OCI-M2 (cell line): Measurements from ENCODE around the gene LUZP4.
"Not testable (repeated sequence)": the region's sequence is repeated elsewhere in the genome, so short reads cannot be mapped to it uniquely, and the experiment has no call there.

Experiments
- DNase-seq: peaks from one replicate; lab custom pipeline; 2025; ENCODE audit not compliant: unreplicated experiment; lab: John Stamatoyannopoulos, UW

LUZP4 gene, protein sequence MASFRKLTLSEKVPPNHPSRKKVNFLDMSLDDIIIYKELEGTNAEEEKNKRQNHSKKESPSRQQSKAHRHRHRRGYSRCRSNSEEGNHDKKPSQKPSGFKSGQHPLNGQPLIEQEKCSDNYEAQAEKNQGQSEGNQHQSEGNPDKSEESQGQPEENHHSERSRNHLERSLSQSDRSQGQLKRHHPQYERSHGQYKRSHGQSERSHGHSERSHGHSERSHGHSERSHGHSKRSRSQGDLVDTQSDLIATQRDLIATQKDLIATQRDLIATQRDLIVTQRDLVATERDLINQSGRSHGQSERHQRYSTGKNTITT

DNA sequence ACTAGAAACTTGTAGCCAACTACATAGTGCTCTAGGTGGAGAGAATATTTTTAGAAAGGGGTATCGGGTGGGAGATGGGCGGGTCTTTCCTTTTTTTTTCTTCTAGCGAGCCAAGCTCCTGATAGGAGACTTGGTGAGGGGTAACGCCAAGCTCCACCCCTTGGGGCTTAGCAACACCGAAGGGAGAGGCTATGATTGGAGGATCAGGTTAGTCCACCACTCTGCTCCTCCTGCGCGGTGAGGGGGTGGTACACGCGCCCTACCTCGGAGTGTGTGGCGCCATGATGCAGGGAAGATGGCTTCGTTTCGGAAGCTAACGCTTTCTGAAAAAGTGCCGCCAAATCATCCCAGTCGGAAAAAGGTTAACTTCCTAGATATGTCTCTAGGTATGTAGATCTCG is at the start of gene LUZP4:
Gene LUZP4 (plus strand): TSS at position 251 of the 400 bp plus-strand sequence. CDS start 45 bp downstream, at position 296.
- DNase-seq: no peak

- DNase-seq: no peak
Measured at GRCh38 chrX:115251458-115252233, 37.9 kb upstream of the LUZP4 start.

DNA sequence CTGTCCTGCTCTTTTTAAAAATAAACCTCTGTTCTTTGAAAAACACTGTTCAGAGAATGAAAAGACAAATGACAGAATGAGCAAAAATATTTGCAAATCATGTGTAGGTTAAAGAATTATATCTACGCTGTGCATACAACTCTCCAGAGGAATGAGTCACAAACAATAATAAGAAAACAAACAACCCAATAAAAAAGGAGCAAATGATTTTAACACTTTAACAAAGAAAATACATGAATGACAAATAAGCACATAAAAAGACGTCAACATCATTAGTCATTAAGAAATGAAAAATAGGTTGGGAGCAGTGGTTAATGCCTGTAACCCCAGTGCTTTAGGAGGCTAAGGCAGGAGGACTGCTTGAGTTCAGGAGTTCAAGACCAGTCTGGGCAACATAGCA is 34.5 kb upstream of the LUZP4 start:
- no peak for DNase-seq

DNA sequence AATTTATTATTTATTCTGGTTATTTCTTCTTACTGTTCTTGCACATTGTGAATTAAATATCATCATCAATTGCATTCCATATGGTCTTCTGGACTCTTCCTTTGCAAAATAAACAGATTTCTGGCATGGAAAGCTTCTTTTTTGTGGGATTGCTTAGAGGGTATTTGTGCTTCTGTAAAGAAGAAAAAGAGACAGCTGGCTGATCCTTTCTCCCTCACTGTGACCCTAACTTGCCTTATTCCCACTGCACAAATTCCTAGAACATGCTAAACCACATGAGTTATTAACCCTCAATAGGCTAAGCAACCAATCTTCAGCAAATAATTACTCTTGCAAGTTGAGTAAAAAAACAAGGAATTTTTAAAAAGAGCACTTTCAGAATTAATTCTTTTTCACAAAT is 31.8 kb upstream of the LUZP4 start:
- DNase-seq: no peak

- DNase-seq: no peak
Measured at GRCh38 chrX:115259238-115259875, 30.2 kb upstream of the LUZP4 start.

DNA sequence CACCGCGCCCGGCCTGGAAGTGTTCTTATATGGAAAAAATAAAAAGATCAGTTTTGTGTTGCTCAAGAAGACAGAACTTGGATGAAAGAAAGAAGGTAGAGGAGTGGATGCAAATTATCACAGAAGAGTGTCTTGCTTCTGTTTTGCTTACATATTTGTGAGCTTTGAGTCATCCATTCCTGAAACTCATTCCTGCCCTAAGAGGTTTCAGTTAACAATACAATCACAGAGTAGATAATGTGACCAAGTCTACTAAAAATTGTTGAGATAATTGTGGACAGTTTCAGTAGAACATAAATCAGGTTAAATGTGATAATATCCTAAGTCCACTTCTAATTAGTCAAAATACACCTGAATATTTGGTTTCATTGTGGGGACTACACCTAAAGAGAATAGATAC is 29.2 kb upstream of the LUZP4 start:
- DNase-seq: no peak

GRCh38 chrX:115261148-115261547 is 28.4 kb upstream of the LUZP4 start:
- DNase-seq: no peak

DNA sequence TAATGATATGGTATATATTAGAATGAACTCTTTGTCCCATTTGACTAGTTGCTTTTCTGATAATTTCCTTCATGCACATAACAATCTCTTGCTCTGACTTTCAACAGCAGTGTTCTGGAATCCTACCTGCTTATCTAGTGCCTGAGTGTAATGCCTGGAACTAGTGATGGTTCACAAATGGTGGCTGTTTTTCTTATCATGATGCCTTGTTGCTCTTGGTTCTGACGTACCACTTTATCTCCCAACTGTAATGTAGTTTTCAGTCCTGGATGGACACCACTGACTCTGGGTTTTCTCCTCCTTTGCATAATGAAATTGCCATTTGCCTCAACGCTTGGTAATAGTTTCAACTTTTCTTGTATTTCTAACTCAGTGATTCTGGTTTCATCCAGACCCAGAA is 25.5 kb upstream of the LUZP4 start:
- no peak for DNase-seq

DNA sequence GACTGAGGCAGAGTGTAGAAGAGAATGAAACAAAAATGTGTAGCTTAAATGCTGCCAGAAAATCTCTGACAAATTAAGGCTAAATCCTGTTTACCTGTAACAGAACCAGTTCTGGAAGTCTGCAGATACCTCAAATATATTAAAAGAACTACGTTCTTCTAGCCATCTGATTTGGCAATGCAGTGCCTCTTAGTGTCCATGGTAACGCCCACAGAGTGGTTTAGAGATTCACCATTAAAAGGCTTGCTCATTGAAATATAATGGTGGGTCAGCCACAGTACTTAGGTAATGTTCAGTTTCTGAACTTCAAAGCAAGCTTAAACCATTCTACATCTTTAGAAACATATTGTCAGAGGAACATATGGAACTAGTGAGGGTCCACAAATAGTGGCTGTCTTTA is 23.2 kb upstream of the LUZP4 start:
- DNase-seq: no peak

DNA sequence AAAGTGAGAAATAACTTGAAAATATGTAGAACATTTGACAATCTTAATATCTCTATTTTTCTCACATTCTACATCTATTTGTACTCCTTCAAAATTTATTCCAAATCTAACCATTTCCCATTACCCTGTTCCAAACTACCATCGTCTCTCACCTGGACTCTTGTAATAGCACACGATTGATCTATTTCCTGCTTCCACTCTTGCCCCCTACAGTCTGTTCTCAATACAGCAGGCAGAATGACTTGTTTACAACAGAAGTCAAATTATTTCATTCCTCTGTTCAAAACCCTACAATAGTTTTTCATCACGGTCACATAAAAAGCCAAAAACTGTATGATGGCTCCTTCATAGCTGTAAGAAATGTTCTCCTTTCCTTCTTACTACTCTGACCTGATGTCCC is 21.1 kb upstream of the LUZP4 start:
- DNase-seq: no peak

GRCh38 chrX:115269051-115269683 is 20.3 kb upstream of the LUZP4 start:
- no peak for DNase-seq

DNA sequence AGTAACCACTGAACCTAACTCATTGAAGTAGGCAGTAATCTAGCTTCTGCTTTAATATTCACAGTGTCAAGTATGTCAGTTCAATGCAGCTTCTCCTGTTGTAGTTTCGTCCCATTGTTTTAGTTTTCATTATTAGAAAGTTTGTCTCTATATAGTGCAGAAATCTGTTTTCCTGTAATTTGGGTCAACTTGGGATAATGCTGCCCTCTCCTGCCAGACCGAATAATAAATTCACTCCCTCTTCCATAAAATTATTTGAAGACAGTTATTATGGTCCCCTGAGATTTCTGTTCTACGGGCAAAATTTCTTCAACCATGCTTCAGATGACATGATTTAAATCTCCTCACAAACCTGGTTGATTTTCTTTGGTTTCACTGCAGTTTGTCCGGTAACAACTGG is 4.6 kb upstream of the LUZP4 start:
- no peak for DNase-seq

DNA sequence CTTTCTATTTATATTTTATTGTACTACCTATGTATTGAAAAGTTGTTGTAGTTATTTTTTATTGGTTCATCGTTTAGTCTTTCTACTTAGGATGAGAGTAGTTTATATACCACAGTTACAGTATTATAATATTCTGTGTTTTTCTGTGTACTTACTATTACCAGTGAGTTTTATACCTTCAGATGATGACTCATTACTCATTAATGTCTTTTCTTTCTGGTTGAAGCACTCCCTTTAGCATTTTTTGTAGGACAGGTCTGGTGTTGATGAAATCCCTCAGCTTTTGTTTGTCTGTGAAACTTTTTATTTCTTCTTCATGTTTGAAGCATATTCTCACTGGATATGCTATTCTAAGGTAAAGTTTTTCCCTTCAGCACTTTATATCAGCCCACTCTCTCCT is 7.7 kb downstream of the LUZP4 start:
- DNase-seq: no peak

DNA sequence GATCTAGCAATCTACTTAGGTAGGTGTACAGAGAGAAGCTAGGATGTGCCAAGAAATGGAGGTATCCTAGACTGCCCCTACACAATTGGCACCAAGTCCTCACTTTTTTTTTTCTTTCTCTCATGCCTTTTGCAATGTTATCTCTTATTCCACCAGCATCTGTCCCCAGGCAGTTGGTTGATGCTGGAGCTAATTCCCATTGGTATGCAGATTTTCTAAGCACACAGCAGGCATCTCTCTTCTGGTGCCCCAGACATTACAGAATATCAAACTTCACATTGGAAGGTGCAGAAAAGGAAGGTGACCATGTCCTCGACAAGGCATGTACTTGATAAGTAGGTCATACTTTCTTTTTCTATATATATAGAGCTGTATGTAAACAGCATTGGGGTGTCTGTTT is 21.6 kb downstream of the LUZP4 start:
- DNase-seq: no peak

DNA sequence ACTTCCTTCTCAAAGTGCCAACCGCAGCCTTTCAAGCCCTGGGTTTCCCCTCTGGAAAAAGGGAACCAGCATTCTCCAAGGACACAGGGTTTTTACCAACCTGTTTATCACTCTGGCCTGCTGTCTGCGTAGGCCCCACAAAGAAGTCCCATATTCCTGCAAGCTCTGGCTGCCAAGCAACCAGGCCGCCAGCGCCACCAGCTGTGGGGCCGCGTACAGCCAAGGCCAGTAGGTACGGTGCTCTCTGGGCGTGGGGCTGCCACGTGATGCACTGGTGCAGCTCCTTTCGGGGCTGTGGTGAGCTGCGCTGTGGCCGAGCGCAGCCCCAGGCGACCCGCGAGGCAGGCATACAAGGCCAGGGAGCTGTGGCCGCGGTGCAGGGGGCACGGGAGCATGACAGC is 22.1 kb downstream of the LUZP4 start:
- DNase-seq: no peak

DNA sequence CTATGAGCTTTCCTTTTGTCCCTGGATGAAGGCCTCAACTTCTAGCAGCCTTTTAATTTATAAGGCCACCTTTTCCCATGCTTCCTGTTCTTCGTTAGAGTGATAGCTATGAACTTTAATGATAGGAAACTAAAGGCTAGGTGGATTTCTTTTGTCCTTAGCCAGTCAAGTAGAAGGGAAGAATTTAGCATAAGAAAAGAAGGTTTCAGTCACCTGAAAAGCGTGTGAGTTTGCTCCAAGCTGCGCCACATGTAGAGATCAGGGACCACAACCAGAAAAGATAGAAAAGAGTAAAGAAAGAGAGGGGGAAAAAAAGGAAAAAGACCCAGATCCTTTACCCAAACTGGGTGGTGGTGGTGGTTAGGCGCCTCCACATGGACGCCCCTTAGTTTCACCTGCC is 28.6 kb downstream of the LUZP4 start:
- DNase-seq: no peak

GRCh38 chrX:115322375-115322774 is 32.9 kb downstream of the LUZP4 start:
- DNase-seq: no peak

GRCh38 chrX:115324194-115324593 is 34.7 kb downstream of the LUZP4 start:
- no peak for DNase-seq

- not testable (repeated sequence) for DNase-seq
Measured at GRCh38 chrX:115329282-115329681, 39.8 kb downstream of the LUZP4 start.

- no peak for DNase-seq
Measured at GRCh38 chrX:115330498-115331168, 41.1 kb downstream of the LUZP4 start.

GRCh38 chrX:115332832-115333231 is 43.3 kb downstream of the LUZP4 start:
- no peak for DNase-seq
